KMS-11 (cell line): ENCODE data around the gene FAM149B1.
"Not testable (repeated sequence)": the region's sequence is repeated elsewhere in the genome, so short reads cannot be mapped to it uniquely, and the experiment has no call there.

Experiments
- H2AFZ ChIP-seq: fragments of 200-600 bp; sonication (generic); 2 replicates; pipeline ENCODE4 v1.6.1; 2016; ENCODE audit warnings: antibody characterized with exemption, mixed run types, low read depth
- H3K27ac ChIP-seq: fragments of 200-600 bp; sonication (generic); 2 replicates; pipeline ENCODE4 v1.6.1; 2016; ENCODE audit warnings: mild to moderate bottlenecking, mixed run types
- H3K27me3 ChIP-seq: fragments of 200-600 bp; sonication (generic); 2 replicates; pipeline ENCODE4 v1.6.1; 2017; ENCODE audit warnings: mild to moderate bottlenecking, low read depth, mixed run types, moderate library complexity; ENCODE audit not compliant: insufficient read depth
- H3K36me3 ChIP-seq: fragments of 200-600 bp; sonication (generic); 2 replicates; pipeline ENCODE4 v1.6.1; 2017; ENCODE audit warnings: mild to moderate bottlenecking, mixed run types; ENCODE audit not compliant: insufficient read depth
- H3K4me1 ChIP-seq: fragments of 200-600 bp; sonication (generic); 2 replicates; pipeline ENCODE4 v1.6.1; 2016; ENCODE audit warnings: mild to moderate bottlenecking, low read depth, mixed run types; ENCODE audit not compliant: poor library complexity, severe bottlenecking
- H3K4me2 ChIP-seq: fragments of 200-600 bp; sonication (generic); 2 replicates; pipeline ENCODE4 v1.7.0; 2016; ENCODE audit warnings: mild to moderate bottlenecking, mixed run types
- H3K4me3 ChIP-seq: fragments of 200-600 bp; sonication (generic); IDR thresholded peaks from 2 replicates; pipeline ENCODE4 v1.6.1; 2017; ENCODE audit warnings: low read depth, low read length, mixed read lengths; ENCODE audit not compliant: insufficient read depth
- H3K79me2 ChIP-seq: fragments of 200-600 bp; sonication (generic); 2 replicates; pipeline ENCODE4 v1.6.1; 2016; ENCODE audit warnings: low read depth, mixed run types; ENCODE audit not compliant: insufficient read depth
- H3K9ac ChIP-seq: fragments of 200-600 bp; sonication (generic); 2 replicates; pipeline ENCODE4 v1.6.1; 2016; ENCODE audit warnings: mild to moderate bottlenecking, mixed run types
- H4K20me1 ChIP-seq: fragments of 200-600 bp; sonication (generic); 2 replicates; pipeline ENCODE4 v1.6.1; 2016; ENCODE audit warnings: mild to moderate bottlenecking, mixed run types; ENCODE audit not compliant: insufficient read depth
- CTCF ChIP-seq: fragments of 200-600 bp; sonication (generic); conservative IDR thresholded peaks from 2 replicates; pipeline ENCODE4 v1.6.1; 2017; ENCODE audit warnings: low read depth, mild to moderate bottlenecking, antibody characterized with exemption, low read length, moderate library complexity, mixed read lengths

FAM149B1 gene

GRCh38 chr10:73139251-73139650 is 28.7 kb upstream of the FAM149B1 start:
- H4K20me1 ChIP-seq = no peaks in the 10 kb centered on the region
- H3K4me1 ChIP-seq = no peaks in the 10 kb centered on the region
- peaks cover 5% of the 10 kb centered on the region for H3K36me3 ChIP-seq
- H3K79me2 ChIP-seq = no peaks in the 10 kb centered on the region
- H3K4me3 ChIP-seq = no peak overlapping the region
- H3K27ac ChIP-seq = no peak overlapping the region
- H3K9ac ChIP-seq = no peak overlapping the region
- no peaks in the 10 kb centered on the region for H3K27me3 ChIP-seq
- TF ChIP-seq CTCF = no peak
- no peak overlapping the region for H2AFZ ChIP-seq
- H3K4me2 ChIP-seq = no peak overlapping the region

- Histone ChIP-seq H3K27ac (no peak overlapping the region), H2AFZ (no peak overlapping the region), H3K4me3 (no peak overlapping the region), H3K4me1 (no peaks in the 10 kb centered on the region), H3K36me3 (peaks cover 4% of the 10 kb centered on the region; the same call in 1 of the 2 replicates), H3K27me3 (no peaks in the 10 kb centered on the region), H4K20me1 (no peaks in the 10 kb centered on the region), H3K4me2 (no peak overlapping the region), H3K79me2 (no peaks in the 10 kb centered on the region), H3K9ac (no peak overlapping the region)
- TF ChIP-seq CTCF = no peak
These were observed 26.3 kb upstream of the FAM149B1 start for GRCh38 chr10:73141603-73142002.

GRCh38 chr10:73150633-73151413 is 17.1 kb upstream of the FAM149B1 start:
- H3K4me2 ChIP-seq, H3K4me1 ChIP-seq, H3K9ac ChIP-seq, H3K4me3 ChIP-seq, H3K36me3 ChIP-seq, H3K27ac ChIP-seq, H4K20me1 ChIP-seq, H3K27me3 ChIP-seq, H2AFZ ChIP-seq, H3K79me2 ChIP-seq: not testable (repeated sequence)

GRCh38 chr10:73152009-73152408 is 15.9 kb upstream of the FAM149B1 start:
- Histone ChIP-seq H4K20me1 (no peaks in the 10 kb centered on the region), H3K9ac (no peak overlapping the region), H3K27me3 (no peaks in the 10 kb centered on the region), H3K27ac (no peak overlapping the region), H3K36me3 (peaks cover 8% of the 10 kb centered on the region; the same call in 1 of the 2 replicates), H3K4me2 (no peak overlapping the region), H3K79me2 (0 out of 2 replicates have a peak, but pooled peaks cover 6% of the 10 kb centered on the region), H3K4me3 (no peak overlapping the region), H3K4me1 (peaks cover 5% of the 10 kb centered on the region), H2AFZ (no peak overlapping the region)
- TF ChIP-seq CTCF = no peak

GRCh38 chr10:73156054-73156453 is 11.9 kb upstream of the FAM149B1 start:
- no peak for TF ChIP-seq CTCF
- H2AFZ ChIP-seq = no peak overlapping the region
- no peaks in the 10 kb centered on the region for H3K27me3 ChIP-seq
- 0 out of 2 replicates have a peak, but pooled peaks cover 4% of the 10 kb centered on the region for H3K36me3 ChIP-seq
- no peak overlapping the region for H3K27ac ChIP-seq
- H3K4me1 ChIP-seq = peaks cover 11% of the 10 kb centered on the region
- H3K4me3 ChIP-seq = no peak overlapping the region
- H3K79me2 ChIP-seq = peaks cover 14% of the 10 kb centered on the region; the same call in 1 of the 2 replicates
- H3K9ac ChIP-seq = no peak overlapping the region
- H4K20me1 ChIP-seq = no peaks in the 10 kb centered on the region
- no peak overlapping the region for H3K4me2 ChIP-seq
